Osteocyte (in vitro differentiated cells): Measurements from ENCODE around the gene RNF135. TPM values are rescaled to one million over a fixed set of nuclear protein-coding genes. Genes with fewer than 3 reads are reported as not detected.

Experiments used
- DNase-seq: peaks from one replicate; pipeline ENCODE4 v3.0.0; 2021; ENCODE audit warnings: mixed read lengths; ENCODE audit not compliant: unreplicated experiment; ENCODE audit errors: extremely low spot score
- H3K27ac Mint-ChIP-seq: one replicate; pipeline ENCODE4 v1.8.0; 2021; ENCODE audit warnings: mild to moderate bottlenecking, mixed read lengths; ENCODE audit not compliant: unreplicated experiment
- H3K27me3 Mint-ChIP-seq: one replicate; pipeline ENCODE4 v1.8.0; 2021; ENCODE audit warnings: mixed read lengths; ENCODE audit not compliant: unreplicated experiment
- H3K36me3 Mint-ChIP-seq: one replicate; pipeline ENCODE4 v1.8.0; 2021; ENCODE audit warnings: mixed read lengths; ENCODE audit not compliant: unreplicated experiment
- H3K4me1 Mint-ChIP-seq: one replicate; pipeline ENCODE4 v1.8.0; 2021; ENCODE audit warnings: mixed read lengths; ENCODE audit not compliant: unreplicated experiment
- H3K4me3 Mint-ChIP-seq: one replicate; pipeline ENCODE4 v1.8.0; 2021; ENCODE audit warnings: mild to moderate bottlenecking, moderate library complexity, mixed read lengths; ENCODE audit not compliant: unreplicated experiment
- H3K9me3 Mint-ChIP-seq: one replicate; pipeline ENCODE4 v1.8.0; 2021; ENCODE audit warnings: mixed read lengths; ENCODE audit not compliant: unreplicated experiment
- total RNA-seq: library from RNA; stranded (reverse); gene quantifications from 2 replicates; pipeline ENCODE4 v1.2.1, GENCODE V29; 2021
- TF ChIP-seq, protein P1 (sequence below): fragments of 200-600 bp; sonication (generic); IDR thresholded peaks from 2 replicates; pipeline ENCODE4 v1.5.0; 2021; ENCODE audit warnings: antibody characterized with exemption, mild to moderate bottlenecking, moderate library complexity

The RNF135 gene
- total RNA-seq, 1 donor from 2014 or later = 16.1 TPM

- Mint-ChIP-seq H3K36me3 (peaks cover 12% of the 10 kb centered on the region), H3K27me3 (no peaks in the 10 kb centered on the region), H3K4me1 (no peaks in the 10 kb centered on the region), H3K27ac (no peak overlapping the region), H3K9me3 (peaks cover 1% of the 10 kb centered on the region), H3K4me3 (no peak overlapping the region)
- TF ChIP-seq, protein P1, sequence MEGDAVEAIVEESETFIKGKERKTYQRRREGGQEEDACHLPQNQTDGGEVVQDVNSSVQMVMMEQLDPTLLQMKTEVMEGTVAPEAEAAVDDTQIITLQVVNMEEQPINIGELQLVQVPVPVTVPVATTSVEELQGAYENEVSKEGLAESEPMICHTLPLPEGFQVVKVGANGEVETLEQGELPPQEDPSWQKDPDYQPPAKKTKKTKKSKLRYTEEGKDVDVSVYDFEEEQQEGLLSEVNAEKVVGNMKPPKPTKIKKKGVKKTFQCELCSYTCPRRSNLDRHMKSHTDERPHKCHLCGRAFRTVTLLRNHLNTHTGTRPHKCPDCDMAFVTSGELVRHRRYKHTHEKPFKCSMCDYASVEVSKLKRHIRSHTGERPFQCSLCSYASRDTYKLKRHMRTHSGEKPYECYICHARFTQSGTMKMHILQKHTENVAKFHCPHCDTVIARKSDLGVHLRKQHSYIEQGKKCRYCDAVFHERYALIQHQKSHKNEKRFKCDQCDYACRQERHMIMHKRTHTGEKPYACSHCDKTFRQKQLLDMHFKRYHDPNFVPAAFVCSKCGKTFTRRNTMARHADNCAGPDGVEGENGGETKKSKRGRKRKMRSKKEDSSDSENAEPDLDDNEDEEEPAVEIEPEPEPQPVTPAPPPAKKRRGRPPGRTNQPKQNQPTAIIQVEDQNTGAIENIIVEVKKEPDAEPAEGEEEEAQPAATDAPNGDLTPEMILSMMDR = no peak
- DNase-seq = no peak
Measured at GRCh38 chr17:30981531-30982519, 11.0 kb downstream of the RNF135 start.

DNA sequence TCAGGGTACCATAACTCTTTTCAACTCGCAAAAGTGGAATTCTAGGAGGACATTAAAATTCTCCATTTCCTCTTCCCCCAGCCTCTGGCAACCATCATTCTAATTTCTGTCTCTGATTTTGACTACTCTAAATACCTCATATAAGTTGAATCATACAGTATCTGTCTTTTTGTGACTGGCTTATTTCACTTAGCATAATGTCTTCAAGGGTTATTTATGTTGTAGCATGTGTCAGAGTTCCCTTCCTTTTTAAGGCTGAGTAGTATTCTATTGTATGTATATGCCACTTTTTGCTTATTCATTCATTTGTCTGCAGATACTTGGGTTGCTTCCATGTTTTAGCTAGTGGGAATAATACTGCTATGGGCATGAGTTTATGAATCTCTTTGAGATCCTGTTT lies 12.0 kb downstream of the RNF135 start:
- Mint-ChIP-seq H3K4me3 (no peak overlapping the region), H3K4me1 (no peaks in the 10 kb centered on the region), H3K9me3 (no peaks in the 10 kb centered on the region), H3K27me3 (no peaks in the 10 kb centered on the region), H3K36me3 (peaks cover 14% of the 10 kb centered on the region), H3K27ac (no peak overlapping the region)
- DNase-seq = no peak
- TF ChIP-seq, protein P1 = no peak

DNA sequence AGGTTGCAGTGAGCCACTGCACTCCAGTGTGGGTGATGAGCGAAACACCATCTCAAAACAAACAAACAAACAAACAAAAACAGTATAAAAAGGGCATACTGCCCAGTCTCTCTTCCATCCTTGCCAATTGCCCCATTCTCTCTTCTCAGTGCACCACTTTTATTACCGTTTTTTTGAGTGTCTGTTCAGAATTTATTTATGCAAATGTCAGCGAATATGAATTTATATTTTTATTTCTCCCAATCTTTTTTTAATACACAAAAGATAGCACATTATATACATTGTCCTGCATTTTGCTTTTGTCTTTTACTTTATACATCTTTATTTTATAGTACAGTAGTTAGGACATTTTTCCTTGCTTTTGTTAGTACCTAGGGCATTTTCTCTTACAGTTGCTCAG lies 19.6 kb downstream of the RNF135 start:
- TF ChIP-seq, protein P1 = no peak
- H3K27ac Mint-ChIP-seq = no peak overlapping the region
- no peak for DNase-seq
- H3K4me3 Mint-ChIP-seq = no peak overlapping the region
- no peaks in the 10 kb centered on the region for H3K4me1 Mint-ChIP-seq
- H3K36me3 Mint-ChIP-seq = peaks cover 15% of the 10 kb centered on the region
- no peaks in the 10 kb centered on the region for H3K9me3 Mint-ChIP-seq
- H3K27me3 Mint-ChIP-seq = no peaks in the 10 kb centered on the region

DNA sequence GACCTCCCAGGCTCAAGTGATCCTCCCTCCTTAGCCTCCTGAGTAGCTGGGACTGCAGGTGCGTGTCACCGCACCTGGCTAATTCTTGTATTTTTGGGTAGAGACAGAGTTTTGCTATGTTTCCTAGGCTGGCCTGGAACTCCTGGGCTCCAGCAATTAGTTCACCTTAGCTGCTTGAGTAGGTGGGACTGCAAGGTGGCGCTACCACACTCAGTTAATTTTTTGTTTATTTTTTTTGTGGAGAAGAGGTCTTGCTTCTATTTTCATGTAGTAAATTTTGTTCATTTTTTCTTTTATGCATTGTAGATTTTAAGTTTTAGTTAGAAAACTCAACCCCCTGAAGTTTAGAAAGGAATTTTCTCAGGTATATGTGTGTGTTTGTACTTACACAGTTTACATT lies 21.7 kb downstream of the RNF135 start:
- Mint-ChIP-seq H3K4me1 (no peaks in the 10 kb centered on the region), H3K9me3 (no peaks in the 10 kb centered on the region), H3K27me3 (no peaks in the 10 kb centered on the region), H3K36me3 (peaks cover 19% of the 10 kb centered on the region), H3K4me3 (no peak overlapping the region), H3K27ac (no peak overlapping the region)
- no peak for DNase-seq
- TF ChIP-seq, protein P1 = no peak

GRCh38 chr17:30995347-30995746 lies 24.5 kb downstream of the RNF135 start:
- Mint-ChIP-seq H3K9me3 (no peaks in the 10 kb centered on the region), H3K27ac (no peak overlapping the region), H3K27me3 (no peaks in the 10 kb centered on the region), H3K36me3 (peaks cover 30% of the 10 kb centered on the region), H3K4me1 (no peaks in the 10 kb centered on the region), H3K4me3 (no peak overlapping the region)
- TF ChIP-seq, protein P1 = no peak
- no peak for DNase-seq
